Stimulated activated CD8-positive, alpha-beta memory T cell treated with anti-CD3 and anti-CD28 coated beads, Interleukin-12 subunit alpha, Interleukin-12 subunit beta, amount 100 ng/mL, for 1 hour (primary cell): Measurements from ENCODE around the gene TRIM46.
"Not testable (repeated sequence)": the region's sequence is repeated elsewhere in the genome, so short reads cannot be mapped to it uniquely, and the experiment has no call there.

ENCODE experiments used
- DNase-seq: peaks from one replicate; pipeline ENCODE4 v3.0.0-alpha.2; 2020; ENCODE audit warnings: low read depth

The TRIM46 gene

DNA sequence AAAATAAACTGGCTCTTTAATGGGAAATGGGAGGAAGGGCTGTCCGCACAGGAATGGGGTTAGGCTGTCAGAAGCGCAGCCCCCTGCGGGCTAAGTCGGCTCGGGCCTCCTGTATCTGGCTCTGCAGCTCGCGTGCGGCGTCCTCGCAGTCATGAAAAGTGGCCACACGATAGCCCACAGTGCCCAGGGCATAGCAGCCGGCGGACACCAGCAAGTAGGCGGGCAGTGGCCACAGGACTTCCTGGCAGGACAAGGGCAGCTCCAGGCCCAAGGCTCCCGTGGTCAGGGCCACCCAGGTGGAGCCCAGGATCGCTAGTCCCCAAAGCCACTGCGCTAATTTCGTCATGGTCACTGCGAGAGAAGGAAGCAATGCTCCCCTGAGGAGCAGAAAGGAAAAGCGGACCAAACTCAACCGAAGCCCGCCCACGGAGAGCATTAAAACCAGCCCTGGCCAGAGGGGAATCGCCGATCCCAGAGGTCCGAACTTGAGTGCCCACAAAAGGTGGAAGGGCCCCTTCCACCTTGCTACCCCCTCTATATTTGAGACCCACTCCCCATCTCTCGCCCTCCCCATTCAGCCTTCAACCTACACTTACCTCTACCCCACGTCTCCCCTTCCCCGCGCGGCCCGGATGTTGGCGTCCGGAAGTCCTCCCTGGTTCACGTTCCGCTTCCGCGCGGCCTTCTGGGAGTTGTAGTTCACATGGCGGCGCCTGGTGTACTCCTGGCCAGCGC, 33.6 kb upstream of the TRIM46 start, which contains the start of gene DPM3:
Gene DPM3 (minus strand): TSS at position 637 of the 735 bp plus-strand sequence. CDS start 291 bp downstream, at position 346.
- DNase-seq: peak; percentile 81

DNA sequence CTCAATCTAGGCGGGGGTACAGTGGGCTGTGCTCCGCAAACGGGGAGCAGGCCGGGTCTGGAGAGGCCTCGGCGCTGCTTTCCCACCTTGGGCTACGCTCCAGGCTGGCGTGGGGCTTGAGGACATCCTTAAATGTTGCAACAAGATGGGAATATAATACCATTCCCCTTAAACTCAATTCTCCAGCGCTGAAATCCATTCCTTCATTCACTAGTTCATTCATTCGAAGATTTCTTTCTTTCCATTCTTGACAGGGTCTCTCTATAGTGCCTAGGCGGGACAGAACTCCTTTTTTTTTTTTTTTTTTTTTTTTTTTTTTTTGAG, 33.1 kb upstream of the TRIM46 start:
- DNase-seq: no peak

DNA sequence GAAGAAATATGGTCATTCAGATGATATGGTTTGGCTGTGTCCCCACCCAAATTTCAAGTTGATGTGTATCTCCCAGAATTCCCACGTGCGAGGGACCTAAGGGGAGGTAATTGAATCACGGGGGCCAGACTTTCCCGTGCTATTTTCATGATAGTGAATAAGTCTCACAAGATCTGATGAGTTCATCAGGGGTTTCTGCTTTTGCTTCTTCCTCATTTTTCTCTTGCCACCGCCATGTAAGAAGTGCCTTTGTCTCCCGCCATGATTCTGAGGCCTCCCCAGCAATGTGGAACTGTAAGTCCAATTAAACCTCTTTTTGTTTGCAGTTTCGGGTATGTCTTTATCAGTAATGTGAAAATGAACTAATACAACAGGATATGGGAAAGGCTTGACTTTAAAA, 31.9 kb upstream of the TRIM46 start:
- no peak for DNase-seq

DNA sequence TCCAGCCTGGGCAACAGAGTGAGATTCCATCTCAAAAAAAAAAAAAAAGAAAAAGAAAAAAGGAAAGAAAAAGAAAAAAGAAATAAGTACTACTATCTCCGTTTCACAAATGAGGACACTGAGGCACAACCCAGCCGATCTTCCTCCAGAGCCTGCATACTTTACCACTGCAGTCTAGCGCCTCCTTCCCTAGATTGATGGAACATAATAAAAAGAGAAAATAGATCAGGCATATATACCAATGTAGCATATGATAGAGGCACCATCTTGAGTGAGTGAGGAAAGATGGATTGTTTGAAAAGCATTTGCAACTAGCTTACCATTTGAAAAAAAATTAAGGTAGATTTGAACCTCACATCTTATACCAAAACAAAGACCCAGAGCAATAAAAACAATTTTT, 28.2 kb upstream of the TRIM46 start:
- no peak for DNase-seq

DNA sequence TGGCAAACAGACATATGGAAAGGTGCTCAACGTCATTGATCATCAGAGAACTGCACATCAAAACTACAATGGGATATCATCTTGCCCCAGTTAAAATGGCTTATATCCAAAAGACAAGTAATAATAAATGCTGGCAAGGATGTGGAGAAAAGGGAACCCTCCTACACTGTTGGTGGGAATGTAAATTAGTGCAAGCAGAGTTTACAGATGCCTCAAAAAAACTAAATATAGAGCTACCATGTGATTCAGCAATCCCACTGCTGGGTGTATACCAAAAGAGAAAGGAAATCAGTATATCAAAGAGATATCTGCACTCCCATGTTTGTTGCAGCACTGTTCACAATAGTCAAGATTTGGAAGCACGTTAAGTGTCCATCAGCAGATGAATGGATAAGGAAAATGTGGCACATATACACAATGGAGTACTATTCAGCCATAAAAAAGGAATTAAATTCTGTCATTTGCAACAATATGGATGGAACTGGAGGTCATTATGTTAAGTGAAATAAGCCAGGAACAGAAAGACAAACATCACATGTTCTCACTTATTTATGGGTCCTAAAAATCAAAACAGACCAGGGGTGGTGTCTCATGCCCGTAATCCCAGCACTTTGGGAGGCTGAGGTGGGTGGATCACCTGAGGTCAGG, 17.5 kb upstream of the TRIM46 start:
- not testable (repeated sequence) for DNase-seq

DNA sequence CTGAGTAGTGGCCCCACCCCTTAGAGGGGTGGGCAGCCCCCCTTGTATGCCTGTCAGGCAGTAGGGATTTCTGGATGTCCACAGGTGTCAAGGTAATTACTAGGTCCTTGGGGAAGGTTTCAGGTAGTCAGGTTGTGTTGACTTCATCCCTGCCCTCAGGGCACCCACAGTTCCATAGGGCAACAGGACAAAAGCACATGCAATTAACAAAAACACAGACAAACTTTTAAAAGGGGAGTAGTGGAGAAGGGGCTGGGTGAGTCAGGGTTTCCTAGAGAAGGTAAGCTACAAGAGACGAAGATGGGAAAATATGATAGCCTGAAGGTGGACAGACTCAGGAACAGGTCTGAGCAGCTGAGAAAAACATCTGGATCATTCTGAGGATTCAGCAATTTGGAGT, 14.7 kb upstream of the TRIM46 start:
- no peak for DNase-seq

DNA sequence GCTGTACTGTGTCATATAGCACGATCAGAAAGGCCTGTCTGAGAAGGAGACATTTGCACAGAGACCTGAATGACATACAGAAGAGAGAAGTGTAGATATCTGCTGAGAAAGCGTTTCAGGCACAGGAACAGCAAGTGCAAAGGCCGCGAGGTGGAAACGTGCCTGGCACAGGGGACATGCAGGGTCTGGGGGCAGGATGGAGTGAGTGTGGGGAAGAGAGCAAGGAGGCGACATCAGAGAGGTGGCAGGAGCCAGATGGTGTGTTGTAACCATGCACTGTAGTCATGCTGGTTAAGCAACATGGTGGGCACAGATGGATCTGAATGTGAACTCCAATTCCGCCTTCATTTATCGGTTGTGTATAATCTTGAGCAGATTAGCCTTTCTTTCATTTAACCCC, 13.5 kb upstream of the TRIM46 start:
- DNase-seq: no peak

DNA sequence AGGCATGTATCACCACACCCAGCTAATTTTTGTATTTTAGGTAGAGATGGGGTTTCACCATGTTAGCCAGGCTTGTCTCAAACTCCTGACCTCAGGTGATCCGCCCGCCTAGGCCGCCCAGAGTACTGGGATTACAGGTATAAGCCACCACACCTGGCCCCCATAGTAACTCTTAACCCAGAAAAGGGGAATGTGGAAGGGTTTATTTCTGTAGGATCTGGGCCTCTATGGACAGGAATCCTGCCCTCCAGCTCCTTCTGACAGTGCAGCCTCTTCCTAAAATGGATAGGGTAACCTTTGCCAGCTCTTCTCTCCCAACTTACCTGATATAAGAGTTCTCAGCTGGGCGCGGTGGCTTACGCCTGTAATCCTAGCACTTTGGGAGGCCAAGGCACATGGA, 11.0 kb upstream of the TRIM46 start:
- DNase-seq: not testable (repeated sequence)

DNA sequence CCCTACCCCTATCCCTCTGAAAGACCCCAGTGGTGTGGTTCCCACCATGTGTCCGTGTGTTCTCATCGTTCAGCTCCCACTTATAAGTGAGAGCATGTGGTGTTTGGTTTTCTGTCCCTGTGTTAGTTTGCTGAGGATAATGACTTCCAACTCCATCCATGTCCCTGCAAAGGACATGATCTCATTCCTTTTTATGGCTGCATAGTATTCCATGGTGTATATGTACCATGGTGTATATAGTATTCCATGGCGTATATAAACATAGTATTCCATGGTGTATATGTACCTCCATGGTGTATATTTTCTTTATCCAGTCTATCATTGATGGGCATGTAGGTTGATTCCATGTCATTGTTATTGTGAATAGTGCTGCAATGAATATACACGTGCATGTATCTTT, 9.9 kb upstream of the TRIM46 start:
- not testable (repeated sequence) for DNase-seq

DNA sequence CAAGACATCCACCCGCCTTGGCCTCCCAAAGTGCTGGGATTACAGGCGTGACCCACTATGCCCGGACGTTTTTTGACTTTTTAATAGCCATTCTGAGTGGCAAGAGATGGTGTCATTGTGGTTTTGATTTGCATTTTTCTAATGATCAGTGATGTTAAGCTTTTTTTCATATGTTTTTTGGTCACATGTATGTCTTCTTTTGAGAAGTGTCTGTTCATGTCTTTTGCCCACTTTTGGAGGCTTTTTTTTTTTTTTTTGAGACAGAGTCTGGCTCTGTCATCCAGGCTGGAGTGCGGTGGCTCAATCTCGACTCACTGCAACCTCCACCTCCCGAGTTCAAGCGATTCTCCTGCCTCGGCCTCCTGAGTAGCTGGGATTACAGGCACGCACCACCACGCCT, 9.0 kb upstream of the TRIM46 start:
- DNase-seq: not testable (repeated sequence)

DNA sequence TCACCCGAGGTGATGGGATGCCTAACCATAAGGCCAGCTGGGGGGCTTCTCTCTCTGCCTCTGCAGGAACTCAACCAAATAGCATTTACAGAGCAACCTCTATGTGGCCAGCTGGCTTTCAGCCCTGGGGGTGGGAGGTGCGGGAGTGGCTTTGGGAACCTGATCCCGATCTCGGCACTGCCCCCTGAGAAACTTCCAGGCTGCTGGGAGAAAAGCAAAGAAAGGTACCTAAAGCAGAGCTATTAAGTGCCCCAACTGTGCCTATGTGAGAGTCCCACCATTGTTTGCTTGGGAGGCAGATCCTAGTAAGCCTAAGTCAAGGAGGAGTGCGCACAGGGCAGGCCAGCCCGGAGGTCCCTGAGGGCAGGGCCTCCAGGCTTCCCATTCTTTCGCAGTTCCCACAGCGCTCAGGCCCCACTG, 7.6 kb upstream of the TRIM46 start:
- DNase-seq: no peak

DNA sequence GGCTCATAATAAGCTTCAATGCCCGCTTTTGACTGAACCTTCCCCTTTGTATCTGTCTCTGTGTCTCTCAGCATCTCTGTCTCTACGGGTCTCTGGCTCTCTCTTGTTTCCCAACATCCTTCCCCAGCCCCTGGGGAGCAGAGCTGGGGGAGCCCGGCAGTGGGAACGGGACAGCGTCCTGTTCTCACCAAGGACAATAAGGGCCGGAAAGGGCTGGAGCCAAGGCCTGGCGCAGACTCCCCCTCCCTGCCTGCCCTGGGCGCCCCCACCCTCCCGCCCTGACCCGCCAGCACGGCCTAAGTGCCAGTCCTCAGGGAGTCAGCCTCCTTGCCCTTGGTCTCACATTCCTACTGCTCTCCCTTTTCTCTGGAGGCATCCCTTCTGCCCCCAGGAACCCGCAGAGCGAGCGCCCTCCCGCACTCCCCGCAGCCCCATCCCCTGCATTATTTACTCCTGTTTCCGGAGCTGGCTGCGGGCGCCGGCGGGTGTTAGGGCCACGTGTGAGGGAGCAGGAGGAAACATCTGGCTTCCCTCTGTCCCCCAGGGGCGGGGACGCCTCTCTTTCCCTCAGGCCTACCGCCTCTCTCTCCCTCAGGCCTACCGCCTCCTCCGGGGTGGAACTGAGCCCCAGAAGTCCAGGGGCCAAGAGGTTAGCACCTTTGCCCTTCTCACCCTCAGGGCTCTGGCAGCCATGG, 7.0 kb upstream of the TRIM46 start:
- DNase-seq: no peak

DNA sequence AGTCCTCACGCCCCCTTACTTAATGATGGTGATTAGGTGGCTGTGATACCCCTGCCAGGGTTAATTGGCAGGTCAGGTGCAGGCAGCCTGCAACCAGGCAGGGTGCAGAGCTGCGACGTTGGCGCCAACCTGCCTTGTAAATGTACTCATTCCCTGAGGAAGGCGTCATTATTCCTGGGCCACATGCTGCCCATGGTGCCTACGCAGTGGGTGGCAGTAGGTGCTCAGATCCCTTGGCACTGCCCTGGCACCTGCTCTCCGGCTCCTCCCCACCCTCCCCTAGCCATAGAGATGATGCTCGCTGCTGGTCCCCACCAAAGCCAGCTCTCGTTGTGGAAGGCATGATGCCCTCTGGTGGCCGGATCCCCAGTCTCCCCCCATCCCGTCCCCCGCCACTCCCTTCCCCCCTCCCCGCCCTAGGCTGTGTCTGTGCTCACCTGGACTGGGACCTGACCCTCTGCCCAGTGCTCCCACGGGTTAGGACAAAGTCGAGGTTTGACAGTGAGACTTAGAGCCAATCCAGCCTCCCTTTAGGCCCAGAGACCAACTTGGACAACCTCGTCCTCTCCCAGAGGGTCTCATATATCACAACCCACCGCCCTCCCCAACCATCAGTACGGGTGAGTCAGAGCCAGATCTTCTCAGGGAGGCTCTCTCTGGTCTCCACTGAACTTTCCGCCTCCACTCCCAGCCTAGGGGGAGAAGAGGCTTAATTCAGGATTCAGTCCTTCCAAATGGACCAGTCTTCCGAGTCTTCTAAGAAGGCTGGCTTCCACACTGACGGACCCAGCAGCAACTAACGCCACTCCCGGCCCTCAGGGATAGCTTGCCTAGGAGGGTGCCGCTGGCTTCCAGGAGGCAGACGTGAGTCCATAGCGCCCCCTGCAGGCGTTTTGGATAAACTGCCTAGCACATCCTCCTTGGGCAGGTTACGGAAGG, 6.2 kb upstream of the TRIM46 start:
- peak; percentile 81 for DNase-seq

DNA sequence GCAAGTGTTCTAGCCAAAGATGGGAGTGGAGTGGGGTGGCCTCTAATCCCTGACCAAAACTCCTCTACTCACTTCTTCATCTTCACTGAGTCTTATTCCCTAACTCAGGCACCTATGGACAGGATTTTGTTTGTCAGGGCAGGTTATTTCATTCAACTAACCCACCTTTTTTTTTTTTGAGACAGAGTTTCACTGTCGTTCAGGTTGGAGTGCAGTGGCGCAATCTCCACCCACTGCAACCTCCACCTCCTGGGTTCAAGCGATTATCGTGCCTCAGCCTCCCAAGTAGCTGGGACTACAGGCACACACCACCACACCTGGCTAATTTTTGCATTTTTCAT, 5.6 kb upstream of the TRIM46 start:
- DNase-seq: not testable (repeated sequence)

DNA sequence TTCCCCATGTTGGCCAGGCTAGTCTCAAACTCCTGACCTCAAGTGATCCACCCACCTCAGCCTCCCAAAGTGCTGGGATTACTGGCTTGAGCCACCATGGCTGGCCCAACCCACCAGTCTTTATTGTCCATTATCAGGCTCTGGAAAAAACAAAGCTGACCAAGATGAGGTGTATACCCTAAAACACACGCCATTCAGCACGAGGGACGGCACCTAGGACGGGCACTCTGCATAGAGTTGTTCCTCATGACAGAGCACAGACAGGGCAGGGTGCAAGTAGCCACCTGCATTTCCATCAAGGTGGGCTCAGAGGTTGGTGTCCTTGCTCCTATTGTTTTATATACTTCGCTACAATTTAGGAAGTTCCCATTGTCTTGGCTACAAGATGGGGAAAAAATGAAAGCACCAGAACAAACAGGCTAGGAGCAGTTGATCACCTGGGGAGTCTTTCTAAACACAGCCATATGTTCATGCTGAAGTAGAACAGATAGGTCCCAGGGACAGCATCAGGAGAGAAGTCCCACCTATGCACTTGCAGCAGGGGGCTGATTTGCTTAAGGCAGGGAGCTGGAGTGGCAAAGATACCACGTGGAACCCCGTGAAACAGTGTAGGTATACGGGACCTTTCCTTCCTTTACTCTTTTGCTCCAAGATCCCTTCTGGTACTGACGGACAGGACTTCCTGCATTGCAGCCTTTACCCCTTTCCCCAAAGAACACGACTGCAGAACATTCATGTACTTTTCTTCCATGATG, 5.0 kb upstream of the TRIM46 start:
- no peak for DNase-seq

DNA sequence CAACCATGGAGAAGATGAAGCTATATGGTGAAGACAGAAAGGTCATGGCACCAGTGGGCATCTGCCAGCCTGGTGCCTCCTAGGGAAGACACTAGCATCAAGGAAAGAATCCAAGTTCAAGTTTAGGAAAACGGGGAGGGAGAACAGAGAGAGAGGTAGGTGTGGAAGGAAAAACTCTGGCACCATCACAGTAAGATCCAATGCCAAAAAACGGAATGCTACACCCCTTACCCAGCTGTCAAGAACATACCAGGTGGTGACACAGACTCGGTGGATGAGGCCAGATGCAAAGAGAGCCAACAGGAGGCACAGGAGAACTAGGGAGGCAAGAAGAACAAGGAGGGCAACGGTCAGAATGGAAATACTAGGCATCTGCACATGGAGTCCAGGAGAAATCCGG, 4.1 kb upstream of the TRIM46 start:
- DNase-seq: no peak

DNA sequence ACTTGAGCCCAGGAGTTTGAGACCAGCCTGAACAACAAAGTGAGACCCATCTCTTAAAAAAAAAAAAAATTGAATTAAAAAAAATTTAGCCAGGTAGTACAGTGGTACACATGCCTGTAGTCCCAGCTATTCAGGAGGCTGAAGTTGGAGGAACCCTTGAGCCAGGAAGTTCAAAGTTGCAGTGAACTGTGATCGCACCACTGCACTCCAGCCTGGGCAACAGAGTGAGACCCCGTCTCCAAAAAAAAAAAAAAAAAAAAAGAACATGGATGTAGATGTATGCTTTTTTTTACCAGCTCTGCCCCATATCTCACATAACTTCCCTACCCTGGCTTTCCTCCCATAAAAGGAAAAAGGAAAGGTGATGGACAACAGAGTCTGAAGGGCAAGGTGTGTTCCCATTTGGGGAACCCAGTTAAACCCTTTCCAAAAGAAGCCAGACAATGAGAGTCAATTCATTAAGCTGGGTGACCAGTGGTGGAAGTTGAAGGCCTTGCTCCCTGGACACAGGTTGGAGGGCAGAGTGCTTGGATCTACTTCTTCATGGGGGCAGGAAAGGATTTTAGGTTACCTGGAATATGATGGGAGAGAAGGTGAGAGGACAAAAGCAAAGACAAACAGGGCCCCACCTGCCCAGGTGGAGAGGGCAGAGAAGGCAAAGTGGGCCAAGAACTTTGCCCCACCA, 3.4 kb upstream of the TRIM46 start:
- no peak for DNase-seq

DNA sequence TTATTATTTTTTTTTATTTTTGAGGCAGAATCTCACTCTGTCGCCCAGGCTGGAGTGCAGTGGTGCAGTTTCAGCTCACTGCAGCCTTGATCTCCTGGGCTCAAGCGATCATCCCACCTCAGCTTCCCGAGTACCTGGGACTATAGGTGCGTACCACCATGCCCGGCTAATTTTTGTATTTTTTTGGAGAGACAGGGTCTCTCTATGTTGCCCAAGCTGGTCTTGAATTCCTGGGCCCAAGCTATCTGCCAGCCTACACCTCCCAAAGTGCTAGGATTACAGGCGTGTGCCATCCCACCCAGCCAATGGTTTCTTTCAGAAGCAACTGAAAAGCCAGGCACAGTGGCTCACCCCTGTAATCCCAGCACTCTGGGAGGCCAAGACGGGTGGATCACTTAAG, 2.8 kb upstream of the TRIM46 start:
- no peak for DNase-seq

DNA sequence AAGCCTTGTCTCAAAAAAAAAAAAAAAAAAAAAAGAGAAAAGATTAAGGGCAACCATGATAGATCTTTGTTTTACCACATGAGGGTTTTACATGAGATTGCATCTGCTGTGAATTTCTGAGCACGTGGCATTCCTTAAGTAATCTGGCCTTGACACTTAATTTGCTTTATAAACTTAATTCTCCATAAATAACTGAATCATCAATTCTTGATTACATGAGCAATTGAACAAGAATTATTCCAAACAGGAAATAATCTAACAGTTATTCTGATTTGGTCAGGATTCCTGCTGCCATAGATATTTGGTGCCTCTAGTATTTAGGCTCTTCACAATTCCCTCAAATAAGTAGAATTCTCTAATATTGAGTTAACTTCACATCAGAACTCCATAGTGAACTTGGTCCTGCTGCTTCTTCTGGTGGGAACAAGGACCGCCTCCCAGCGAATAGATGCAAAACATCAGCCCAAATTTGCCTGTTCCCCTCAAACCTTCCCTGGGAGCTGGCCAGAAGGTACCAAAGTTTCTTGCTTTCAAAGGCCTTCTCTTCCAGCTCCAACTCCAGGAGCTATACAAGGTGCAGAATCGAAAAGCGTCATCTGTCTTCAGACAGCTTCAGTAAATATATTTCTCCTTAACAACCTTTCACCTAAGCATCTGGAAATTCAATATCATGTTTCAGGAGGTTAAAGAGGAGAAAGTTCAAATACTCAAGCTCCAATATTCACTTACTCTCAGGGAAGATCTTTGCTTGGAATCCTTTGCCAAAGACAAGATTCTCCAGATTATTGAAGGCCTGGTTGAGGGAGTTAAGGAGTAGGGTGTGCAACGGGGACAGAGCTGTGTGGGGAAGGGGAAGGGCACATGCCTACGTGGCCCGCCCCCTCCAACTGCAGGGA, 1.6 kb upstream of the TRIM46 start:
- DNase-seq: no peak
